Gastrocnemius medialis (tissue), 4 donors: ENCODE results near the gene MFSD11. TPM values are rescaled to one million over a fixed set of nuclear protein-coding genes. Genes with fewer than 3 reads are reported as not detected.
A peak's percentile ranks its signal among the peaks of the same experiment; 100 is the strongest.

ENCODE experiments used
- ATAC-seq, 2 donors: fragments of 150-250 bp; one replicate each; pipeline ENCODE4 v1.9.1; 2016
- DNase-seq, 2 donors: peaks; one replicate each; pipeline ENCODE4 v3.0.0-alpha.2; 2019
- H3K27ac ChIP-seq, 4 donors: fragments of 200-600 bp; sonication (generic); 1 replicate in 1 of 4; 2 replicates in 3 of 4; pipeline ENCODE4 v1.5.1; 2016 to 2018; ENCODE audit warnings: mild to moderate bottlenecking in 2 of 4, moderate library complexity in 1 of 4
- H3K27me3 ChIP-seq, 3 donors: fragments of 200-600 bp; sonication (generic) in 2 of 3; 1 replicate in 1 of 3; 2 replicates in 2 of 3; pipeline versions ENCODE4 v1.5.1 to v1.6.0; 2016 to 2019; ENCODE audit warnings: mild to moderate bottlenecking in 1 of 3, moderate library complexity in 1 of 3
- H3K36me3 ChIP-seq, 2 donors: fragments of 200-600 bp; sonication (generic) in 1 of 2; one replicate each; pipeline ENCODE4 v1.5.1; 2017 to 2018
- H3K4me1 ChIP-seq, 2 donors: fragments of 200-600 bp; sonication (generic) in 1 of 2; one replicate each; pipeline ENCODE4 v1.5.1; 2016 to 2017; ENCODE audit warnings: mild to moderate bottlenecking in 2 of 2
- H3K4me3 ChIP-seq, 4 donors: fragments of 200-600 bp; sonication (generic) in 3 of 4; 1 replicate in 1 of 4; 2 replicates in 3 of 4; pipeline ENCODE4 v1.5.1; 2016 to 2019; ENCODE audit warnings: mild to moderate bottlenecking in 2 of 4
- H3K9me3 ChIP-seq, 3 donors: fragments of 200-600 bp; sonication (generic) in 2 of 3; 1 replicate in 1 of 3; 2 replicates in 2 of 3; pipeline ENCODE4 v1.5.1; 2016 to 2019
- POLR2A ChIP-seq, 2 donors: fragments of 450-650 bp; IDR thresholded peaks; one replicate each; pipeline ENCODE4 v1.6.1; 2017; ENCODE audit warnings: antibody characterized with exemption in 2 of 2, mild to moderate bottlenecking in 2 of 2, moderate library complexity in 2 of 2
- in situ Hi-C, 4 donors: fragments of 200-750 bp; cut with MboI; loops; one replicate each; pipeline versions ENCODE4 v1.15.0 to v1.8.0; 2017; ENCODE audit warnings: low sequenced_read_pairs in 4 of 4
- intact Hi-C: fragments of 100-400 bp; cut with DNase I; formaldehyde crosslinking; loops from one replicate; pipeline ENCODE4 v1.15.1; 2023; ENCODE audit warnings: low total_unique reads
- total RNA-seq, 4 donors: library from RNA; depleted of rRNA; stranded (reverse); fragments of >200 nt; gene quantifications; one replicate each; pipeline versions ENCODE4 v1.1.0 to v1.2.3, GENCODE V29; 2016
- TF ChIP-seq, protein P1 (sequence below), 5 experiments: fragments of 450-650 bp in 3 of 5; fragments of 200-600 bp in 2 of 5; sonication (generic) in 2 of 5; IDR thresholded peaks in 4 of 5; conservative IDR thresholded peaks in 1 of 5; 1 replicate in 4 of 5; 2 replicates in 1 of 5; pipeline ENCODE4 v1.5.1; 2016 to 2019; ENCODE audit warnings: antibody characterized with exemption in 5 of 5, mild to moderate bottlenecking in 3 of 5, moderate library complexity in 3 of 5

Gene MFSD11
- total RNA-seq, 4 donors from 2014 or later = 14.0 to 24.2 (median 19.5) TPM

GRCh38 chr17:76816590-76817135 is 78.7 kb downstream of the MFSD11 start:
- Histone ChIP-seq H3K27me3 (peaks cover 0 to 7% (median 0%) of the 10 kb centered on the region in 3 donors), H3K4me3 (no peak overlapping the region), H3K9me3 (no peaks in the 10 kb centered on the region), H3K27ac (no peak overlapping the region), H3K4me1 (peaks cover 0 to 3% of the 10 kb centered on the region in 2 donors), H3K36me3 (no peaks in the 10 kb centered on the region)
- intact Hi-C loops = no loop called here
- in situ Hi-C loops = no loop called here
- DNase-seq (no peak), ATAC-seq (no peak)
- TF ChIP-seq, protein P1, sequence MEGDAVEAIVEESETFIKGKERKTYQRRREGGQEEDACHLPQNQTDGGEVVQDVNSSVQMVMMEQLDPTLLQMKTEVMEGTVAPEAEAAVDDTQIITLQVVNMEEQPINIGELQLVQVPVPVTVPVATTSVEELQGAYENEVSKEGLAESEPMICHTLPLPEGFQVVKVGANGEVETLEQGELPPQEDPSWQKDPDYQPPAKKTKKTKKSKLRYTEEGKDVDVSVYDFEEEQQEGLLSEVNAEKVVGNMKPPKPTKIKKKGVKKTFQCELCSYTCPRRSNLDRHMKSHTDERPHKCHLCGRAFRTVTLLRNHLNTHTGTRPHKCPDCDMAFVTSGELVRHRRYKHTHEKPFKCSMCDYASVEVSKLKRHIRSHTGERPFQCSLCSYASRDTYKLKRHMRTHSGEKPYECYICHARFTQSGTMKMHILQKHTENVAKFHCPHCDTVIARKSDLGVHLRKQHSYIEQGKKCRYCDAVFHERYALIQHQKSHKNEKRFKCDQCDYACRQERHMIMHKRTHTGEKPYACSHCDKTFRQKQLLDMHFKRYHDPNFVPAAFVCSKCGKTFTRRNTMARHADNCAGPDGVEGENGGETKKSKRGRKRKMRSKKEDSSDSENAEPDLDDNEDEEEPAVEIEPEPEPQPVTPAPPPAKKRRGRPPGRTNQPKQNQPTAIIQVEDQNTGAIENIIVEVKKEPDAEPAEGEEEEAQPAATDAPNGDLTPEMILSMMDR (IDR thresholded peaks at IDR 0.05 in 4 of 5, conservative IDR thresholded peaks at IDR 0.05 in 1 of 5) = peak in 1 of 5 experiments; percentile 16
- TF ChIP-seq POLR2A (IDR thresholded peaks at IDR 0.05) = no peak

DNA sequence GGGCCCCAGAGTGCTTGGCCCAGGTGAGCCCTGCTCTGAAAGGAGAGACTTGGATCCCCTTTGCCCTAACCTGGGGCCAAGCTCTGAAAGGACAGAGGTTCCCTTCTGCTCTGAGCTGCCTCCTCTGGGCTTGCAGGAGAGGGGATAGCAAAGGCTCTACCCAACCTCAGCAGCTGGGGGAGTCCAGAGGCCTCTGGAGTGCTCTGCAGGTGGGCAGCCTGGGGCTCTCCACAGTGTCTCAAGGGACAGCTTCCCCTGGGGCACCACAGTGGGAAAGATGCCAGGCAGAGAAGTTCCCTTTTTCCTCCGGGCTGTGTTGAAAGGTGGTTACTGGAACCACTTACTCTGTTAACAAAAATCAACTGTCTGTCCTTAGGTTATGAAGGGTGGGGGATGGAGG is 82.1 kb downstream of the MFSD11 start:
- in situ Hi-C loops = no loop called here
- TF ChIP-seq POLR2A (IDR thresholded peaks at IDR 0.05) = no peak
- TF ChIP-seq, protein P1 (IDR thresholded peaks at IDR 0.05 in 4 of 5, conservative IDR thresholded peaks at IDR 0.05 in 1 of 5) = no peak
- Histone ChIP-seq H3K27me3 (peaks cover 0 to 3% (median 0%) of the 10 kb centered on the region in 3 donors), H3K4me3 (no peak overlapping the region), H3K4me1 (peaks cover 0 to 3% of the 10 kb centered on the region in 2 donors), H3K27ac (no peak overlapping the region), H3K9me3 (no peaks in the 10 kb centered on the region), H3K36me3 (no peaks in the 10 kb centered on the region)
- intact Hi-C loops = no loop called here
- ATAC-seq (no peak), DNase-seq (no peak)

- no peaks in the 10 kb centered on the region for H3K9me3 ChIP-seq
- in situ Hi-C loops (no loop called here), intact Hi-C loops (no loop called here)
- DNase-seq (no peak), ATAC-seq (no peak)
- H3K27ac ChIP-seq = no peak overlapping the region
- H3K4me1 ChIP-seq = peaks cover 0 to 3% of the 10 kb centered on the region in 2 donors
- TF ChIP-seq, protein P1 (IDR thresholded peaks at IDR 0.05 in 4 of 5, conservative IDR thresholded peaks at IDR 0.05 in 1 of 5) = no peak
- no peak for TF ChIP-seq POLR2A (IDR thresholded peaks at IDR 0.05)
- H3K4me3 ChIP-seq = no peak overlapping the region
- no peaks in the 10 kb centered on the region for H3K36me3 ChIP-seq
- H3K27me3 ChIP-seq = peaks cover 0 to 3% (median 0%) of the 10 kb centered on the region in 3 donors
Measured at GRCh38 chr17:76820561-76820960, 82.6 kb downstream of the MFSD11 start.

DNA sequence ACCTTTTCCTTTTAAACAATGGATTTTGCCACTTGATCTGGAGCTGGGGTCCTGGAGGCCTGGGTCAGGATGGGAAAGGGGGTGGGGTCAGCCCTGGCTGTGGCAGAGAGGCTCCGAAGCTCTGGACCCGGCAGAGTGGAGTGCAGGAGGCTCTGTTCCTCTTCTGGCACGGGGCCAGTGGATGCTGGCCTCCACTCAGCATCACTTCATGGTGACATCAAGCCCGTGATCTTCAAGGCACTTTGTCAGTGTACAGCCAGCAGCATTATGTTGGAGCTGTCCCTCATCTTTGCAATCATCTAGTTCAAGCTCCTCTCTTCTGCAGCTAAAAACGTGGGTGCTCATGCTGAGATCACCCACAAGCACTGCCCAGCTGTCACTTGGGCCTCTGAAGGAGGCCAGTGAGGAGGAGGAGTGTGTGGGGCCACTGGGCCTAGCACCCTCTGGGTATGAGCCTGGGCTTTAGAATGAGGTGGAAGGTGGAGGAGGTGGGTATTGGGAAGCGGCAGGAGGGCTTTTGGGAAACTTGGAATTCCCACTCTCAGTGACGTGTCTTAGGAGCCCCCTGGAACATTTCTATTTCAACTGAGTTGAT is 84.4 kb downstream of the MFSD11 start:
- TF ChIP-seq POLR2A (IDR thresholded peaks at IDR 0.05) = no peak
- TF ChIP-seq, protein P1 (IDR thresholded peaks at IDR 0.05 in 4 of 5, conservative IDR thresholded peaks at IDR 0.05 in 1 of 5) = no peak
- in situ Hi-C loops (no loop called here), intact Hi-C loops (no loop called here)
- H3K9me3 ChIP-seq = no peaks in the 10 kb centered on the region
- no peak overlapping the region for H3K4me3 ChIP-seq
- ATAC-seq (no peak), DNase-seq (no peak)
- H3K27me3 ChIP-seq = peaks cover 0 to 3% (median 0%) of the 10 kb centered on the region in 3 donors
- H3K36me3 ChIP-seq = no peaks in the 10 kb centered on the region
- H3K4me1 ChIP-seq = peaks cover 0 to 3% of the 10 kb centered on the region in 2 donors
- H3K27ac ChIP-seq = no peak overlapping the region
